T-helper 9 cell (primary cell): ENCODE data around the gene H1-8.

Experiments used
- DNase-seq: peaks from one replicate; pipeline ENCODE4 v3.0.0-alpha.2; 2020

Gene H1-8

GRCh38 chr3:129575233-129575996 is 32.4 kb downstream of the H1-8 start:
- no peak for DNase-seq

GRCh38 chr3:129575997-129576384 is 33.0 kb downstream of the H1-8 start:
- no peak for DNase-seq

- DNase-seq, result peak; percentile 65
Measured at GRCh38 chr3:129576514-129577352, 33.8 kb downstream of the H1-8 start.

- no peak for DNase-seq
Measured at GRCh38 chr3:129577366-129577765, 34.4 kb downstream of the H1-8 start.

- DNase-seq, result no peak
Measured at GRCh38 chr3:129577925-129578786, 35.2 kb downstream of the H1-8 start.

- no peak for DNase-seq
Measured at GRCh38 chr3:129579991-129580390, 37.0 kb downstream of the H1-8 start.

GRCh38 chr3:129581623-129582022 is 38.6 kb downstream of the H1-8 start:
- DNase-seq, result no peak

GRCh38 chr3:129582799-129583198 is 39.8 kb downstream of the H1-8 start:
- DNase-seq, result no peak

GRCh38 chr3:129583289-129583688 is 40.3 kb downstream of the H1-8 start:
- no peak for DNase-seq

- DNase-seq, result no peak
Measured at GRCh38 chr3:129584631-129585030, 41.7 kb downstream of the H1-8 start.

GRCh38 chr3:129585949-129586657 is 43.1 kb downstream of the H1-8 start:
- DNase-seq, result no peak

GRCh38 chr3:129586746-129587430 is 43.9 kb downstream of the H1-8 start:
- no peak for DNase-seq

- DNase-seq, result no peak
Measured at GRCh38 chr3:129587566-129588210, 44.7 kb downstream of the H1-8 start.

- DNase-seq, result no peak
Measured at GRCh38 chr3:129590215-129590614, 47.2 kb downstream of the H1-8 start.

- no peak for DNase-seq
Measured at GRCh38 chr3:129591932-129592331, 49.0 kb downstream of the H1-8 start.

GRCh38 chr3:129592381-129593131 is 49.6 kb downstream of the H1-8 start:
- no peak for DNase-seq

- no peak for DNase-seq
Measured at GRCh38 chr3:129593230-129593594, 50.2 kb downstream of the H1-8 start.

- DNase-seq, result peak; percentile 33
Measured at GRCh38 chr3:129593595-129594339, 50.8 kb downstream of the H1-8 start.

- no peak for DNase-seq
Measured at GRCh38 chr3:129594409-129594808, 51.4 kb downstream of the H1-8 start.

GRCh38 chr3:129594907-129595390 is 52.0 kb downstream of the H1-8 start:
- no peak for DNase-seq
